HG03103 (cell line): ENCODE results near the gene CCDC47.
"Not testable (repeated sequence)": the region's sequence is repeated elsewhere in the genome, so short reads cannot be mapped to it uniquely, and the experiment has no call there.

Source experiments
- ATAC-seq: cut with Tn5 transposase; IDR thresholded peaks from one replicate; pipeline ENCODE4 v1.9.1; 2021; ENCODE audit warnings: low read depth; ENCODE audit not compliant: unreplicated experiment

Gene CCDC47, protein sequence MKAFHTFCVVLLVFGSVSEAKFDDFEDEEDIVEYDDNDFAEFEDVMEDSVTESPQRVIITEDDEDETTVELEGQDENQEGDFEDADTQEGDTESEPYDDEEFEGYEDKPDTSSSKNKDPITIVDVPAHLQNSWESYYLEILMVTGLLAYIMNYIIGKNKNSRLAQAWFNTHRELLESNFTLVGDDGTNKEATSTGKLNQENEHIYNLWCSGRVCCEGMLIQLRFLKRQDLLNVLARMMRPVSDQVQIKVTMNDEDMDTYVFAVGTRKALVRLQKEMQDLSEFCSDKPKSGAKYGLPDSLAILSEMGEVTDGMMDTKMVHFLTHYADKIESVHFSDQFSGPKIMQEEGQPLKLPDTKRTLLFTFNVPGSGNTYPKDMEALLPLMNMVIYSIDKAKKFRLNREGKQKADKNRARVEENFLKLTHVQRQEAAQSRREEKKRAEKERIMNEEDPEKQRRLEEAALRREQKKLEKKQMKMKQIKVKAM

DNA sequence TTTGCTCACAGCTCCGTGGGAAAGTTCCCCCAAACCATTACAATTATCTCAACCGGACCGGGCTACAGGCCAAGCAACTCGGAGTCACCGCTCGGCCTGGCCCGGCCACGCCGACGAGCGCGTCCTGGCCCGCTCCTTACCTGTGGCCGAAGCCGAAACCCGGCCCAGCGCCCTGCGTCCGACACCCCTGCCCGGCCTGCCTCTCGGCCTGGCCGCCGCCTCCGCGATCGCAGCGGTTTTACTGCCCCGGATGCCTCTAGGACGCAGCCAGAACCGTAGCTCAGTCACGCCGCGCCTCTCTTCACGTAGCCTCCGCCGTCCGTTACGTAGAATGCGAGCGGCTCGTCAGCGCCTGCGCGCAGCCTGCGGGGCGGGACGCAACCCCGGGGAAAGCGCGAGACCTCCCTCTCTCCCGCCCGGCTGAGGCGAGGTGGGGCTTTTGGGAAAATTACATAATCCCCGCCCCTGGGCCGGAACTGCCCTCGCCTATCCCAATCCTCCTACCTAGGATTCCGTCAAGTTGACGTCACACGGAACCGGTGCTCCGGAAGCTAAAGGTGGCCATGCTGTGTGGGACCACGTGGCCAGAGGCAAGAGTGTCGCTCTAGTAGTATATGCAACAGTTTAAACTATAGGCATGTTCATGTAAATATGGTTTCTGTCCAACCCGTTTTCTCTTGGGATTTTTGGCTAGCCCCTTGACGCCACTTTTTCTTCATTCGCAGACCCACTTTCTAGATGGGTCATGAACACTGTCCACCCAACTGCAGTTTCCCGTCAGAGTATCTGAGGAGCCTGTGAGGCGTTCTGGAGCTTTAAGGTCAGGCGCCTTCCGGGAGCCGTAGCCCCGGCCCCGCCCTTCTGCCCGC, at the start of gene CCDC47:
TSS of gene CCDC47 (minus strand) at position 326 of the 869 bp plus-strand sequence. CDS start 7,422 bp downstream, outside the sequence.
- peak; percentile 75 for ATAC-seq

DNA sequence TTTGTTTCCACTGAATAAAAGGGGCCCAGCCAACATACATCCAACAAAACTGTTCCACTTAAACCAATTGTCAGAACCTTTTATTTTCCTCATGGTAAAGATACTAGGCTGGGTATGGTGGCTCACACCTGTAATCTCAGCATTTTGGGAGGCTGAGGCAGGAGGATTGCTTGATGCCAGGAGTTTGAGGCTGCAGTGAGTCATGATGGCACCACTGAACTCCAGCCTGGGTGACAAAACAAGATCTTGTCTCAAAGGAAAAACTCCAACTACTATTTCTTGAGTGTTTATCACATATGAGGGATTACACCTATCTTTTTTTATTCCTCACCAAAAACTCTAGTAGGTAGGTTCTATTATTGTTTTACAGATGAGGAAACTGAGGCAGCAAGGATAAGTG, 49.1 kb upstream of the CCDC47 start:
- no peak for ATAC-seq

DNA sequence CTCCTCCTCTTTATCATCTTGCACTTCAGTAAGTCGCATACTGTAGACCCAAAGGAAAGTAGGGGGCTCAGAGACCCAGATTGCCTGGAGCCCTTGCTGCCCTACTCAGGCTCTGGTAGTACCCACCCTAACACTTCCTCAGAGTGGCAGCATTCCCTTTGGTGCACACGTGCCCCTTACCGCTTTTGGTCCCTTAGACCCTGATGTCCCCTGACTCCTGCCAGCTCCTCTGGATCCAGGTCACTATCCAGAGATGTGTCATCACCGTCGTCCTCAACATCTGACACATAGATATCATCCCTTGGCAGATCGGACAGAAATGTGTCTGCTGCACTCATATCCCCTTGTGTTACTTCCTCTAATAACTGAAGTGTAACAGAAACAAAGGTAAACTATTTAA, 48.4 kb upstream of the CCDC47 start:
- ATAC-seq, result no peak

DNA sequence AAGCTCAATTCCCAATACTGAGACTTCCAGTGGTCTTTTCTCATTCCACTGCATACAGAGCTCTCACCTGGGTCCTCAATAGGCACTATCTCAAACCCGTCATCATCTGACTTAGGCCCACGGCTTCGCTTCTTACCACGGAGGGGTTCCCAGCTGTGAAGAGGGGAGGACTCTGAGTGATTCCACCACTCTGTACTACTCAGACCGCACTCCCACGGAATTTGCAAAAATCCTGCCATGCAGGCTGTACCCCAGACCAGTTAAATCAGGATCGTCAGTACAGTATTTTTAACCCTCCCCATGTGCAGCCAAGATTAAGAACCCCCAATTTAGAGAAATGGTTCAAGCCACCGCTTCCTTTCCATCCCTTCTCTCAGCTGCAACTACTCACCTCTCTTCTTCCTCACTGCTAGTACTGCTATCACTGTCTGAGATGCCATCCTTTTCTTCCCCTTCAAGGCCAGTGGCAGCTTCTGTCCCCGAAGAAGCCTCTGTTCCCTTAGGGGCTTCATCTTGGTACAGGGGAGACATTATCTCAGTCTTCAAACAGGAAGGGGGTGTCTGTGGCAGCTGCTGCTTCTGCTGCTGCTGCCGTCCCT, 47.7 kb upstream of the CCDC47 start:
- no peak for ATAC-seq

DNA sequence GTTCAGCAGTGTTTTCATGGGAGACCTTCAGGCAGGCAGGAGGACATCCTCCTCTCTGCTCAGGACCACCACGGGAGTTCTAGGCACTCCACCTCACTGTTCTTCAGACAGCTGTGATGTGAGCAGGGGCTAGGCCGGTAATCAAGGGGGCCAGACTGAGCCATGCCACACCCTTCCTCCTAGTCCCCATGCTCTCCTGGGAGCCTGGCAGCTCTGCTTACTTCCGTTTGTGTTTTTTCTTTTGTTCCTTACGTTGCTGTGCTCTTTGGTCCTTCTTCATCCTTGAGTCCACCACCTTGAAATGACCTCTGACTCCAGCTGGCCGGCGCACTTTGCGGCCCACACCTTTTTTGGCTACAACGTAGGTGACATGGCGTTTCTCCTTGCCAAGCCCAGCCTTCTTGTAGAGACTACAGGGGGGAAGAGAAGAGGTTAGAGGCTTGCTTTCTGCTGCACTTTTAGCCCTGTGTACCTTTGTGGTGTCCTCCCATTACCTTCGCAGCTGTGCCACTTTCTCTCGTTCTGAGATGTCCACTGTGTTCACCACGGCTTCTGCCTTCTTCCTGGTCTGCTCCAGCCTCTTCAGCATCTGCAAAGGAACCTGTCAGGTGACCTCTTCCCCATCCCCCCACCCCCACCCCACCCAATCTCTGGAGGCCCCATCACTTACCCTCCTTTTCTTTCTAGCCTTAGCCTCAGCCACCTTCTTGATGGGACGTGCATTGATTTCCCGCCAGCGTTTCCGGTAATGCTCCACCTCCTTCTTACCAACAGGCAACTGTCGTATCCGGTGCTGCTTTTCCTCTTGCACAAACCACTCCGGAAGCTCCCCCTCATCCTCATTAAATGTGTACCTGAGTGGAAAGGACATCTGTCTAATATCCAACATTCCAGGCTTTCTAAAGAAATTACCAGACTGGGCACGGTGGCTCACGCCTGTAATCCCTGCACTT, 46.5 kb upstream of the CCDC47 start:
- no peak for ATAC-seq

DNA sequence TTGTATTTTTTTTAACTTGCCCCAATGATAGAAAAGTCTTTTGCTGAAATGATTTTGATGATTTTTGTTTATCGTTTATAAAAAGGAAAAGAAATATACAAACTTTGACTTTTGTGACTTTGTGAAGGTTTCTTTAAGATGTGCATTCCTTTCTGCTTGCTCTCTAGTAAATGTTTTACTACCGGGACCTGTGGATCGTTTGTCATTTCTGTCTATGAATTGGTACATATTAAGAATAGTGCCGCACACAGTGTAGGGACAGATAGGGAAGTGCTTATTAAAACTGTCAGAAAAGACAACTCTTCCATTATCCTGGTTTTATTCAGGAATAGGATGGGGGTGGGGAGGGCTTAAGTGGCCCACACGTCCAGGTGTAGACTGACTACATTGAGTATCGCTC, 45.7 kb upstream of the CCDC47 start:
- ATAC-seq, result no peak

DNA sequence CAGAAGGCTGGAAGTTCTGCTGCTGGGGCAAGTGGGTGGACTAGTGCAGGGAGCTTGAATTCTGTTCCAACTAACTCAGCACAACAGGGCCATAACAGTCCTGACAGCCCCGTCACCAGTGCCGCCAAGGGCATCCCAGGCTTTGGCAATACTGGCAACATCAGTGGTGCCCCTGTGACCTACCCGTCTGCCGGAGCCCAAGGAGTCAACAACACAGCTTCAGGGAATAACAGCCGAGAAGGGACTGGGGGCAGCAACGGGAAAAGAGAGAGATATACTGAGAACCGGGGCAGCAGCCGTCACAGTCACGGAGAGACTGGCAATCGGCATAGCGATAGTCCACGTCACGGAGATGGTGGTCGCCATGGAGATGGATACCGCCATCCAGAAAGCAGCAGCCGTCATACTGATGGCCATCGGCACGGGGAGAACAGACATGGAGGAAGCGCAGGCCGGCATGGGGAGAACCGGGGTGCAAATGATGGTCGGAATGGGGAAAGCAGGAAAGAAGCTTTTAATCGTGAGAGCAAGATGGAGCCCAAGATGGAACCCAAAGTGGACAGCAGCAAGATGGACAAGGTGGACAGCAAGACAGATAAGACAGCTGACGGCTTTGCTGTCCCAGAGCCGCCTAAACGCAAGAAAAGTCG, 44.5 kb upstream of the CCDC47 start:
- no peak for ATAC-seq

DNA sequence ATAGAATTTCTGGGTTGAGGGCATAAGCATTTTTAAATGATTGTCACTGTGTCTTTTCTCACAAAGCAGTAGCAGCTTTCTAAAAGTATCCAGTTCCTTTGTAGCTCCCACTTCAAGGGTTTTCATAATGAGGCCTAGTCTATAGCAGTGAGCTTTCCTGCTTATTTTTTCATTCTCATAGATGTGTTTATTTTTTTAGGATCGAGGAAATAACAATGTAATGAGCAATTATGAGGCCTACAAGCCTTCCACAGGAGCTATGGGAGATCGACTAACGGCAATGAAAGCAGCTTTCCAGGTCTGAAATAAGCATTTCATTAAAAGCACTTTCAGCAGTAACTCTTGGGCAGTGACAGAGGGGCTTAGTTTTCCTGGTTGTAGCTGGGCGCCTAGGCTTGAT, 43.3 kb upstream of the CCDC47 start:
- ATAC-seq, result no peak

DNA sequence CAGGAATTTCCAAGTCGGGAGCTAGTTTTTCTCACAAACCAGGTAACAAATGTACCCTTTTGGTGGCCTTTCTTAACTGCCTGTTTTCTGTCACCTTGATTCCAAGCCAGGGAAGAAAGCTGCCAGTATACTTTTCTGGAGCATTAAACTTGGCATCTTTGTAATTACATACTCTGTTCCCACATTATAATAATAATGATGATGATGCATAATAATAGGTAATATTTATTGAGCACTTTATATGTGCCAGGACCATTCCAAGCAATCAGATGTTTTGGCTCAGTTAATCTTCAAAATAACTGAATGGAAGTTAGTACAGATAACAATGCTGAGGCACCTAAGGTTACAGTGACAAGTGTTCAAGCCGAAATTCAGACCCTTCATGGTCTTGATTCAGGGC, 42.7 kb upstream of the CCDC47 start:
- no peak for ATAC-seq

DNA sequence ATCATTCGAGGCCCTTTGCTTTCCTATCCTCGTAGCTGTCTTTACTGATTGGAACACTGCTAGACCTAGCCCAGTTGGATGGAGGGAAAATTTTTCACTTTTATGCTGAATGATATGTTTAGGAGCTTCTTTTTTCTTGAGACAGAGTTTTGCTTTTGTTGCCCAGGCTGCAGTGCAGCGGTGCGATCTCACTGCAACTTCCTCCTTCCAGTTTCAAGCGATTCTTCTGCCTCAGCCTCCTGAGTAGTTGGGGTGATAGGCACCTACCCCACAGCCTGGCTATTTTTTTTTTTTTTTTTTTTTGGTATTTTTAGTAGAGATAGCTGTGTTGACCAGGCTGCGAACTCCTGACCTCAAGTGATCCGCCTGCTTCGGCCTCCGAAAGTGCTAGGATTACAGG, 36.6 kb upstream of the CCDC47 start:
- no peak for ATAC-seq

DNA sequence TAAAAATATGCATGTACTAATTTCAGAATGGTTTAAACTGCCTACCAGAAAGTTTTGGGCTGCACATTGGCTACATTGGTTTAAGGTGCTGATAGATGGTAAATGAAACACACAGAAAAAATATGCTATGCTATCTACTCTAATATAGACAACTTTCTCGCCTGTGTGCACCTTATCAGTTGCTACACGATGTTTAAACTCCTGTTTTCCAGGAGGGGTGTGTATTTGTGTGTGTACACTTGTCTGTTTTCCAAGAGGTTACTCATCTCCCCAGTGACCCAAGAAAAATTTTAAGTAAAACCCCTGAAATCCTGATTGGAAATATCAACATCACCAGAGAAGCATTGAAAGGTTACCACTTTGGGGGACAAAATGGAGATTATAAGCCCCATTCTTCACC, 32.2 kb upstream of the CCDC47 start:
- ATAC-seq, result no peak

DNA sequence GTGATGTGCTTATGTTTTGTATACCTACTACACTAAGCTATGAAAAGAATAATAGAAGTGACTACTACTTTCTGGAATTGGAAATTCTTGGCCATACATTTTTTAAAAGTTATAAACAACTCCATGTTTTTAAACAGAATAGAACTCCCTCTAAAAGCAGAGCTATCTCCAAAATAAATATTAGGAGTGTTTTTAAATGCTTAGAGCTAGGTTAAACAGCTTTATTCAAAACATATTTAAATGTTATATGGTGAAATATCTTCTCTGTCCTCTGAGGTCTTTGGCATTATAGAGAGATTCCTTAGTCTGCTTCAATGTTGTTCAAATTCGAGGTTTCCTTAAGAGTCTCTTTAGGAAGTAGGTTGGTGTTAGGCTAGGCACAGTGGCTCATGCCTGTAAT, 30.9 kb upstream of the CCDC47 start:
- no peak for ATAC-seq

DNA sequence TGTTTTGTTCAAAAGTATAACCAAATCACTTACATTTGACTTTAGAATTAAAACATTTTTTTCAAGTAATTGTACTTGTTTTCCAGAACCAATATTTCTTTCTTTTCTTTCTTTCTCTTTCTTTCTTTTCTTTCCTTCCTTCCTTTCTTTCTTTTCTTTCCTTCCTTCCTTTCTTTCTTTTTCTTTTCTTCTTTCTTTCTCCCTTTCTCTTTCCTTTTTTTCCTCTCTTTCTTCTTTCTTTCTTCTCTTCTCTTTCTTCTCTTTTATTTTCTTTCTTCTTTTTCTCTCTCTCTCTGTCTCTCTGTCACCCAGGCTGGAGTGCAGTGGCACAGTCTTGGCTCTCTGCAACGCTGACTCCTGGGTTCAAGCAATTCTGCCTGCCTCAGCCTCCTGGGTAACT, 27.4 kb upstream of the CCDC47 start:
- ATAC-seq, result no peak

DNA sequence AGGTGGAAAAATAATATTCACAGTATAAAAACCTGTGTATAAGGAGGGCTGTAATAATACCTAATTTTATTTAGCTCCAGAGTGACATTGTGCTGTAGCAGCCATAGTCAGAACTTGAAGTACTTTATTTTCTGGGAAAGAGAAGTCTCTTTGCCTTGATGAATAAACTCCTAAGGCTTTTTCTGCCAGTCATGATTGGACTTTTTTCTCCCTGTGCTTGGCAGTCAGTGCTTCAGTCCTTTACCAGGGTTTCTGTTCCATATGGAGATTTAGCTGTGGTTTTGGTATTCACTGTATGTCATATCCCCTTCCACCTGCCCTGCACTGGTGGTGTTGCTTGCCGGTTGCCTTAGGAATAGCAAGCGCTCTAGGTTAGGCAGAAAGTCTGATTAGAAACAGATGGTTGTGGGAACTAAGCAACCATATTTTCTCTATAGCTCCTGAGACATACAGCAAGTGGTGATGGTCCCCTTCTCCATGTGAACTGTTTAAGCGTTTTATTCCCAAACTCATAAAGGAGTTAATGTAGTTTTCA, 25.2 kb upstream of the CCDC47 start:
- no peak for ATAC-seq

DNA sequence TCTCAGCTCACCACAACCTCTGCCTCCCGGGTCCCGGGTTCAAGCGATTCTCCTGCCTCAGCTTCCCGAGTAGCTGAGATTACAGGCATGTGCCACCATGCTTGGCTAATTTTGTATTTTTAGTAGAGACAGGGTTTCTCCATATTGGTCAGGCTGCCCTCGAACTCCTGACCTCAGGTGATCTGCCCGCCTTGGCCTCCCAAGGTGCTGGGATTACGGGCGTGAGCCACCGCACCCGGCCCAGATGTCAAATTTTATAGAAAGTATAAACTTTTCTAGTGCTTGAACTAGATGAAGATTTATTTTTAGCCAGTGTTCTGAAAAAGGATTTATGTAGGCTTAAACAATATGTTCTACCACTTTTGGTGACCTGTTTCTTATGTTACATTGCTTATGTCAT, 23.0 kb upstream of the CCDC47 start:
- ATAC-seq, result not testable (repeated sequence)

DNA sequence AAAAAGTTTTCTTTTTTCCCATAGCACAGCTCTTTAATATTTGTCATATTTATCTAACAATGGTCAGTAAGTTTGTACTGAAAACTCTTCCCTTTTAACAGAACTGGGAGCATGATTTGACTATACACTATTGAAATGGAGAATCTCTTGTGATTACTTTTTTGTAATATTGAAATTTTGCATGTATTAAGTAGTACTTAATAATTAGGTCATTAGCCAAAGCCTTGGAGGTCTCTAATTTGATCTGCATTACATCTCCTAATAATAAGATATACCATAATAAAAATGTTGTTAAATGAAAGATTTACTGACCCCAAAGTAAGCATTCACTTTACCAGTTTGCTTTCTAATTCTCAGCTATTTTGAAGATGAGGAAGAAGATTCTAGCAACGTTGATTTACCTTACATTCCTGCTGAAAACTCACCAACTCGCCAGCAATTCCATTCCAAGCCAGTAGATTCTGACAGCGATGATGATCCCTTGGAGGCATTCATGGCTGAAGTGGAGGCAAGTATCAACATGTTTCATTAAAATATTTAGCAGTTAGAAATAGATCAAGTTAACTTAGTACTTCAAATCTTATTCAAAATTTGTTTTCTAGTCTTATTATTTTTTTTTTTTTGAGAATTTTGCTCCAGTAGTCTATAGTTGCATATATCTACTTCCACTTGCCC, 18.8 kb upstream of the CCDC47 start:
- no peak for ATAC-seq

DNA sequence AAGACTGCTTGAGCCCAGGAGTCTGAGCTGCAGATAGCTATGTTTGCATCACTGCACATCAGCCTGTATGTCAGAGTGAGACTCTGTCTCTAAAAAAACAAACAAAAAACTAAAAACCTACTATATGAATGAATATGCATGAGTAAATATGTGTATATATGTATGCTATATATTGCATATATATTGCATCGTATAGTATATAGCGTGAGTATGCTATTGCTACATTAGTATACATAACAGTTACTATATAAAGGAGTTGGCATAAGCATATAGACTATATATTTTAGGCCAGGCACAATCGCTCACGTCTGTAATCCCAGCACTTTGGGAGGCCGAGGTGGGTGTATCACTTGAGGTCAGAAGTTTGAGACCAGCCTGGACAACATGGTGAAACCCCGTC, 16.7 kb upstream of the CCDC47 start:
- no peak for ATAC-seq

DNA sequence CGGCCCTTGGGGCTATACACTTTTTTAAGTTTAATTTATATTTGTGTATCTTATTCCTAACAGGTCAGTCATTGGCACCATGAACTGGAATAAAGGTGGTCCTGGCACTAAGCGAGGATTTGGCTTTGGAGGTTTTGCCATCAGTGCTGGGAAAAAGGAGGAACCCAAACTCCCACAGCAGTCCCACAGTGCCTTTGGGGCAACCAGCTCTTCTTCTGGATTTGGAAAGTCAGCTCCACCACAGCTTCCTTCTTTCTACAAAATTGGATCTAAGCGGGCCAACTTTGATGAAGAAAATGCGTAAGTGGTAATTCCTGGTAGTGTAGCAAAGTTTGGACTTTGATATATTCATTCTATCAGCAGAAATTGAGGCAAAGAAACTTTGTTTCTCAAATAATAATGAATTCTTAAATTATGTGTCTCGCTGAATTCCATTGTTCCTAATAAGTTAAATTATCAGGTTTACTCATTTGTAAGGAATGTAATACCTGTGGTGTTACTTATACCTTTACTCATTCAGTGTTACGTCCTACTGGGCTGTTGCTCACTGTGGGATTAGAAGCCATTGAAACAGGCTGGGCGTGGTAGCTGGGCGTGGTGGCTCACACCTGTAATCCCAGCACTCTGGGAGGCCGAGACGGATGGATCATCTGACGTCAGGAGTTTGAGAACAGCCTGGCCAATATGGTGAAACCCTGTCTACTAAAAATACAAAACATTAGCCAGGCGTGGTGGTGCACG, 13.7 kb upstream of the CCDC47 start:
- no peak for ATAC-seq
